ENCODE measurements around the gene NREP.
"Not testable (repeated sequence)": the region's sequence is repeated elsewhere in the genome, so short reads cannot be mapped to it uniquely, and the experiment has no call there.

NREP gene

GRCh38 chr5:111735583-111736270 is 21.3 kb downstream of the NREP start:
- Mint-ChIP-seq H3K4me1 (ENCODE audit: low read depth) (peaks cover 14% of the 10 kb centered on the region), H3K27me3 (no peaks in the 10 kb centered on the region), H3K36me3 (peaks cover 3% of the 10 kb centered on the region), H3K27ac (no peak overlapping the region), H3K4me3 (no peak overlapping the region), H3K9me3 (ENCODE audit: low read depth) (no peaks in the 10 kb centered on the region)

- Mint-ChIP-seq H3K4me3 (no peak overlapping the region), H3K27ac (no peak overlapping the region), H3K4me1 (ENCODE audit: low read depth) (peaks cover 15% of the 10 kb centered on the region), H3K9me3 (ENCODE audit: low read depth) (no peaks in the 10 kb centered on the region), H3K36me3 (peaks cover 3% of the 10 kb centered on the region), H3K27me3 (no peaks in the 10 kb centered on the region)
These were observed 22.4 kb downstream of the NREP start for GRCh38 chr5:111734597-111734996.

- Mint-ChIP-seq H3K4me3 (no peak overlapping the region), H3K27me3 (no peaks in the 10 kb centered on the region), H3K27ac (no peak overlapping the region), H3K9me3 (ENCODE audit: low read depth) (no peaks in the 10 kb centered on the region), H3K36me3 (peaks cover 3% of the 10 kb centered on the region), H3K4me1 (ENCODE audit: low read depth) (peaks cover 15% of the 10 kb centered on the region)
These were observed 23.0 kb downstream of the NREP start for GRCh38 chr5:111734013-111734412.

GRCh38 chr5:111733571-111733970 is 23.4 kb downstream of the NREP start:
- H3K9me3 Mint-ChIP-seq (ENCODE audit: low read depth) = no peaks in the 10 kb centered on the region
- no peaks in the 10 kb centered on the region for H3K27me3 Mint-ChIP-seq
- H3K27ac Mint-ChIP-seq = no peak overlapping the region
- no peak overlapping the region for H3K4me3 Mint-ChIP-seq
- H3K36me3 Mint-ChIP-seq = peaks cover 3% of the 10 kb centered on the region
- H3K4me1 Mint-ChIP-seq (ENCODE audit: low read depth) = peaks cover 15% of the 10 kb centered on the region

- H3K27me3 Mint-ChIP-seq = no peaks in the 10 kb centered on the region
- no peak overlapping the region for H3K27ac Mint-ChIP-seq
- peaks cover 15% of the 10 kb centered on the region for H3K4me1 Mint-ChIP-seq (ENCODE audit: low read depth)
- no peak overlapping the region for H3K4me3 Mint-ChIP-seq
- peaks cover 3% of the 10 kb centered on the region for H3K36me3 Mint-ChIP-seq
- H3K9me3 Mint-ChIP-seq (ENCODE audit: low read depth) = no peaks in the 10 kb centered on the region
These were observed 25.4 kb downstream of the NREP start for GRCh38 chr5:111731638-111732037.

- H3K27ac Mint-ChIP-seq = no peak overlapping the region
- H3K9me3 Mint-ChIP-seq (ENCODE audit: low read depth) = no peaks in the 10 kb centered on the region
- H3K27me3 Mint-ChIP-seq = no peaks in the 10 kb centered on the region
- no peak overlapping the region for H3K4me3 Mint-ChIP-seq
- H3K36me3 Mint-ChIP-seq = peaks cover 3% of the 10 kb centered on the region
- peaks cover 13% of the 10 kb centered on the region for H3K4me1 Mint-ChIP-seq (ENCODE audit: low read depth)
These were observed 26.2 kb downstream of the NREP start for GRCh38 chr5:111730659-111731382.

GRCh38 chr5:111728941-111729340 is 28.1 kb downstream of the NREP start:
- no peaks in the 10 kb centered on the region for H3K9me3 Mint-ChIP-seq (ENCODE audit: low read depth)
- H3K4me3 Mint-ChIP-seq = no peak overlapping the region
- no peaks in the 10 kb centered on the region for H3K27me3 Mint-ChIP-seq
- peaks cover 3% of the 10 kb centered on the region for H3K36me3 Mint-ChIP-seq
- no peak overlapping the region for H3K27ac Mint-ChIP-seq
- peaks cover 7% of the 10 kb centered on the region for H3K4me1 Mint-ChIP-seq (ENCODE audit: low read depth)

GRCh38 chr5:111726986-111727385 is 30.0 kb downstream of the NREP start:
- Mint-ChIP-seq H3K4me3 (no peak overlapping the region), H3K9me3 (ENCODE audit: low read depth) (no peaks in the 10 kb centered on the region), H3K27ac (no peak overlapping the region), H3K27me3 (no peaks in the 10 kb centered on the region), H3K4me1 (ENCODE audit: low read depth) (peaks cover 7% of the 10 kb centered on the region), H3K36me3 (no peaks in the 10 kb centered on the region)

GRCh38 chr5:111722140-111722539 is 34.9 kb downstream of the NREP start:
- Mint-ChIP-seq H3K4me3 (no peak overlapping the region), H3K9me3 (ENCODE audit: low read depth) (no peaks in the 10 kb centered on the region), H3K27me3 (no peaks in the 10 kb centered on the region), H3K36me3 (peaks cover 2% of the 10 kb centered on the region), H3K4me1 (ENCODE audit: low read depth) (no peaks in the 10 kb centered on the region), H3K27ac (no peak overlapping the region)

GRCh38 chr5:111720333-111720890 is 36.6 kb downstream of the NREP start:
- Mint-ChIP-seq H3K27me3 (peaks cover 2% of the 10 kb centered on the region), H3K4me1 (ENCODE audit: low read depth) (no peaks in the 10 kb centered on the region), H3K4me3 (no peak overlapping the region), H3K9me3 (ENCODE audit: low read depth) (no peaks in the 10 kb centered on the region), H3K36me3 (peaks cover 2% of the 10 kb centered on the region), H3K27ac (no peak overlapping the region)

GRCh38 chr5:111719773-111720172 is 37.2 kb downstream of the NREP start:
- Mint-ChIP-seq H3K9me3 (ENCODE audit: low read depth) (no peaks in the 10 kb centered on the region), H3K4me3 (no peak overlapping the region), H3K27me3 (peaks cover 2% of the 10 kb centered on the region), H3K36me3 (peaks cover 2% of the 10 kb centered on the region), H3K27ac (no peak overlapping the region), H3K4me1 (ENCODE audit: low read depth) (no peaks in the 10 kb centered on the region)

- H3K4me3 Mint-ChIP-seq; H3K27ac Mint-ChIP-seq; H3K36me3 Mint-ChIP-seq; H3K4me1 Mint-ChIP-seq (ENCODE audit: low read depth); H3K27me3 Mint-ChIP-seq: not testable (repeated sequence)
- H3K9me3 Mint-ChIP-seq (ENCODE audit: low read depth) = peaks cover 10% of the 10 kb centered on the region
These were observed 40.2 kb downstream of the NREP start for GRCh38 chr5:111716789-111717188.

- H3K4me3 Mint-ChIP-seq = no peak overlapping the region
- H3K27ac Mint-ChIP-seq = no peak overlapping the region
- H3K36me3 Mint-ChIP-seq = no peaks in the 10 kb centered on the region
- H3K27me3 Mint-ChIP-seq = no peaks in the 10 kb centered on the region
- H3K4me1 Mint-ChIP-seq (ENCODE audit: low read depth) = peaks cover 10% of the 10 kb centered on the region
- H3K9me3 Mint-ChIP-seq (ENCODE audit: low read depth) = no peaks in the 10 kb centered on the region
These were observed 49.3 kb downstream of the NREP start for GRCh38 chr5:111707630-111708164.

- peaks cover 10% of the 10 kb centered on the region for H3K4me1 Mint-ChIP-seq (ENCODE audit: low read depth)
- no peaks in the 10 kb centered on the region for H3K27me3 Mint-ChIP-seq
- no peak overlapping the region for H3K4me3 Mint-ChIP-seq
- no peaks in the 10 kb centered on the region for H3K36me3 Mint-ChIP-seq
- no peak overlapping the region for H3K27ac Mint-ChIP-seq
- no peaks in the 10 kb centered on the region for H3K9me3 Mint-ChIP-seq (ENCODE audit: low read depth)
These were observed 50.6 kb downstream of the NREP start for GRCh38 chr5:111706345-111706744.

- Mint-ChIP-seq H3K27ac (no peak overlapping the region), H3K27me3 (no peaks in the 10 kb centered on the region), H3K4me1 (ENCODE audit: low read depth) (peaks cover 10% of the 10 kb centered on the region), H3K36me3 (no peaks in the 10 kb centered on the region), H3K4me3 (no peak overlapping the region), H3K9me3 (ENCODE audit: low read depth) (no peaks in the 10 kb centered on the region)
These were observed 52.4 kb downstream of the NREP start for GRCh38 chr5:111704452-111705085.
